Measurements from ENCODE around the gene SLC9A3. TPM values are rescaled to one million over a fixed set of nuclear protein-coding genes. Genes with fewer than 3 reads are reported as not detected.

The SLC9A3 gene
- polyA plus RNA-seq, 3 donors, result 0.31 to 0.42 (median 0.36) TPM

GRCh38 chr5:556909-557441 lies 32.7 kb upstream of the SLC9A3 start:
- Mint-ChIP-seq H3K27ac (no peak overlapping the region), H3K4me1 (no peaks in the 10 kb centered on the region), H3K9me3 (peaks cover 0 to 34% (median 18%) of the 10 kb centered on the region in 7 donors), H3K27me3 (ENCODE audit: low read depth in 3 of 3) (peaks cover 20 to 53% (median 32%) of the 10 kb centered on the region in 3 donors), H3K4me3 (peak overlapping the region in 1 of 2 donors; percentile 30), H3K36me3 (no peaks in the 10 kb centered on the region)
- Histone ChIP-seq H3K36me3 (replicated peaks in 1 of 2; ENCODE audit: control insufficient read depth in 1 of 2, insufficient read depth in 2 of 2, low read length in 2 of 2) (no peaks in the 10 kb centered on the region), H3K4me1 (ENCODE audit: control insufficient read depth in 1 of 2, insufficient read depth in 2 of 2, low read length in 2 of 2) (no peaks in the 10 kb centered on the region), H3K27me3 (ENCODE audit: control insufficient read depth in 2 of 2, insufficient read depth in 2 of 2, low read length in 2 of 2) (no peaks in the 10 kb centered on the region), H2AFZ (ENCODE audit: insufficient read depth, low read depth, low read length, poor library complexity, severe bottlenecking) (no peak overlapping the region), H3K27ac (ENCODE audit: low read depth in 1 of 2, low read length in 2 of 2) (no peak overlapping the region), H3K9ac (ENCODE audit: insufficient read depth, low read length, poor library complexity, severe bottlenecking) (no peak overlapping the region), H3K79me2 (ENCODE audit: insufficient read depth, low read length) (no peaks in the 10 kb centered on the region), H3K4me2 (replicated peaks; ENCODE audit: extremely low read depth, low read length, poor library complexity, severe bottlenecking) (no peak overlapping the region), H4K20me1 (ENCODE audit: insufficient read depth, low read length) (no peaks in the 10 kb centered on the region), H3K4me3 (replicated peaks in 1 of 3; ENCODE audit: low read depth in 2 of 3, low read length in 3 of 3) (no peak overlapping the region), H3K9me3 (replicated peaks in 1 of 2; ENCODE audit: control insufficient read depth in 1 of 2, insufficient read depth in 1 of 2, low read length in 2 of 2) (peaks cover 0 to 34% of the 10 kb centered on the region in 2 donors)
- no peak for TF ChIP-seq CTCF (IDR thresholded peaks at IDR 0.05)
- WGBS (ENCODE audit: insufficient coverage), result 93% methylated on average over 17 of the region's 19 CpGs
- no peak for DNase-seq
- intact Hi-C loops (cut with micrococcal nuclease), result no loop called here

- H3K4me2 ChIP-seq (replicated peaks; ENCODE audit: extremely low read depth, low read length, poor library complexity, severe bottlenecking), result no peak overlapping the region
- H4K20me1 ChIP-seq (ENCODE audit: insufficient read depth, low read length), result no peaks in the 10 kb centered on the region
- 95% methylated on average over 26 of the region's 27 CpGs for WGBS (ENCODE audit: insufficient coverage)
- H3K4me3 ChIP-seq (replicated peaks in 1 of 3; ENCODE audit: low read depth in 2 of 3, low read length in 3 of 3), result no peak overlapping the region
- H3K9me3 ChIP-seq (replicated peaks in 1 of 2; ENCODE audit: control insufficient read depth in 1 of 2, insufficient read depth in 1 of 2, low read length in 2 of 2), result peaks cover 5 to 26% of the 10 kb centered on the region in 2 donors
- H2AFZ ChIP-seq (ENCODE audit: insufficient read depth, low read depth, low read length, poor library complexity, severe bottlenecking), result no peak overlapping the region
- H3K4me1 Mint-ChIP-seq, result no peaks in the 10 kb centered on the region
- intact Hi-C loops (cut with micrococcal nuclease), result no loop called here
- H3K27ac ChIP-seq (ENCODE audit: low read depth in 1 of 2, low read length in 2 of 2), result no peak overlapping the region
- no peaks in the 10 kb centered on the region for H3K79me2 ChIP-seq (ENCODE audit: insufficient read depth, low read length)
- H3K4me1 ChIP-seq (ENCODE audit: control insufficient read depth in 1 of 2, insufficient read depth in 2 of 2, low read length in 2 of 2), result no peaks in the 10 kb centered on the region
- no peak overlapping the region for H3K9ac ChIP-seq (ENCODE audit: insufficient read depth, low read length, poor library complexity, severe bottlenecking)
- H3K36me3 Mint-ChIP-seq, result no peaks in the 10 kb centered on the region
- no peak for TF ChIP-seq CTCF (IDR thresholded peaks at IDR 0.05)
- peaks cover 29 to 55% (median 30%) of the 10 kb centered on the region in 3 donors for H3K27me3 Mint-ChIP-seq (ENCODE audit: low read depth in 3 of 3)
- no peak overlapping the region for H3K27ac Mint-ChIP-seq
- DNase-seq, result no peak
- no peak overlapping the region for H3K4me3 Mint-ChIP-seq
- peaks cover 7 to 38% (median 20%) of the 10 kb centered on the region in 7 donors for H3K9me3 Mint-ChIP-seq
- H3K36me3 ChIP-seq (replicated peaks in 1 of 2; ENCODE audit: control insufficient read depth in 1 of 2, insufficient read depth in 2 of 2, low read length in 2 of 2), result no peaks in the 10 kb centered on the region
- H3K27me3 ChIP-seq (ENCODE audit: control insufficient read depth in 2 of 2, insufficient read depth in 2 of 2, low read length in 2 of 2), result peaks cover 2 to 14% of the 10 kb centered on the region in 2 donors
These were observed 30.9 kb upstream of the SLC9A3 start for GRCh38 chr5:555058-555623.
